B cell (primary cell): ENCODE results near the gene MYBPC3. TPM values are rescaled to one million over a fixed set of nuclear protein-coding genes. Genes with fewer than 3 reads are reported as not detected.
A peak's percentile ranks its signal among the peaks of the same experiment; 100 is the strongest.

Experiments
- ATAC-seq: fragments of 200-7000 bp; cut with Tn5 transposase; one replicate; pipeline ENCODE4 v1.10.0; 2021; ENCODE audit warnings: low read depth, mild to moderate bottlenecking, moderate number of reproducible peaks, moderate library complexity
- CTCF ChIA-PET: fragments of 350-600 bp; sonication (Branson Sonifier 250); formaldehyde crosslinking; loops from one replicate; lab custom pipeline; 2021; ENCODE audit warnings: antibody characterized with exemption, inconsistent platforms; lab: Charles Lee
- POLR2A ChIA-PET: fragments of 350-600 bp; sonication (Branson Sonifier 250); formaldehyde crosslinking; loops from one replicate; lab custom pipeline; 2021; ENCODE audit warnings: antibody characterized with exemption; lab: Charles Lee
- DNase-seq: peaks from one replicate; pipeline ENCODE4 v3.0.0; 2013
- H2AFZ ChIP-seq: 2 replicates; pipeline ENCODE4 v1.6.1; 2012; ENCODE audit warnings: mild to moderate bottlenecking, low read depth, low read length; ENCODE audit not compliant: insufficient read depth, poor library complexity, severe bottlenecking
- H3K27ac ChIP-seq, 2 donors: 1 replicate in 1 of 2; 2 replicates in 1 of 2; pipeline ENCODE4 v1.5.1; 2012 to 2013; ENCODE audit warnings: low read length in 2 of 2, mild to moderate bottlenecking in 2 of 2, moderate library complexity in 1 of 2
- H3K27me3 ChIP-seq, 4 experiments: fragments of 200-600 bp in 1 of 4; sonication (generic) in 1 of 4; replicated peaks in 1 of 4; 1 replicate in 2 of 4; 2 replicates in 2 of 4; pipeline versions ENCODE4 v1.6.1 to v1.7.0; 2013 to 2016; ENCODE audit warnings: low read length in 3 of 4, mild to moderate bottlenecking in 2 of 4, mixed read lengths in 1 of 4, moderate library complexity in 1 of 4; ENCODE audit not compliant: insufficient read depth in 4 of 4, control insufficient read depth in 3 of 4; ENCODE audit errors: control extremely low read depth in 1 of 4
- H3K36me3 ChIP-seq, 2 experiments: replicated peaks in 1 of 2; 1 replicate in 1 of 2; 2 replicates in 1 of 2; pipeline versions ENCODE4 v1.6.1 to v1.7.1; 2013; ENCODE audit warnings: low read length in 1 of 2; ENCODE audit not compliant: insufficient read depth in 2 of 2, control insufficient read depth in 1 of 2; ENCODE audit errors: control extremely low read depth in 1 of 2, extremely low read depth in 1 of 2
- H3K4me1 ChIP-seq, 2 donors: fragments of 200-600 bp in 1 of 2; sonication (generic) in 1 of 2; 1 replicate in 1 of 2; 2 replicates in 1 of 2; pipeline versions ENCODE4 v1.5.1 to v1.6.1; 2013 to 2017; ENCODE audit warnings: low read length in 2 of 2; ENCODE audit not compliant: control insufficient read depth in 2 of 2, insufficient read depth in 2 of 2
- H3K4me2 ChIP-seq: replicated peaks from 2 replicates; pipeline ENCODE3; 2012; ENCODE audit warnings: mild to moderate bottlenecking, low read depth, low read length; ENCODE audit not compliant: poor library complexity, severe bottlenecking
- H3K4me3 ChIP-seq, 5 experiments: fragments of 200-600 bp in 1 of 5; sonication (generic) in 1 of 5; 1 replicate in 3 of 5; 2 replicates in 2 of 5; pipeline versions ENCODE4 v1.5.1 to v1.7.0; 2011 to 2016; ENCODE audit warnings: low read length in 4 of 5, mild to moderate bottlenecking in 4 of 5, low read depth in 2 of 5, control low read depth in 1 of 5, moderate library complexity in 1 of 5; ENCODE audit not compliant: insufficient read depth in 1 of 5; ENCODE audit errors: control extremely low read depth in 1 of 5, extremely low read depth in 1 of 5
- H3K79me2 ChIP-seq: fragments of 200-600 bp; sonication (generic); one replicate; pipeline ENCODE4 v1.6.0; 2016; ENCODE audit warnings: low read length; ENCODE audit not compliant: control insufficient read depth, insufficient read depth
- H3K9ac ChIP-seq: fragments of 200-600 bp; sonication (generic); 2 replicates; pipeline ENCODE4 v1.6.1; 2017; ENCODE audit warnings: mild to moderate bottlenecking, low read length, moderate library complexity
- H3K9me3 ChIP-seq, 3 donors: one replicate each; pipeline versions ENCODE4 v1.6.1 to v1.7.1; 2013; ENCODE audit warnings: low read length in 2 of 3; ENCODE audit not compliant: control insufficient read depth in 2 of 3, insufficient read depth in 1 of 3; ENCODE audit errors: control extremely low read depth in 1 of 3
- H4K20me1 ChIP-seq: 2 replicates; pipeline ENCODE4 v1.6.0; 2012; ENCODE audit warnings: mild to moderate bottlenecking, low read length; ENCODE audit not compliant: insufficient read depth, control insufficient read depth, poor library complexity, severe bottlenecking
- H3K27ac Mint-ChIP-seq: one replicate; pipeline ENCODE4 v1.8.0; 2021; ENCODE audit warnings: mixed read lengths
- H3K27me3 Mint-ChIP-seq: one replicate; pipeline ENCODE4 v1.8.0; 2021; ENCODE audit warnings: mixed read lengths
- H3K4me1 Mint-ChIP-seq: one replicate; pipeline ENCODE4 v1.8.0; 2021; ENCODE audit warnings: mixed read lengths
- H3K4me3 Mint-ChIP-seq: one replicate; pipeline ENCODE4 v1.8.0; 2021; ENCODE audit warnings: mixed read lengths
- H3K9me3 Mint-ChIP-seq: one replicate; pipeline ENCODE4 v1.8.0; 2022; ENCODE audit warnings: mixed read lengths; ENCODE audit not compliant: insufficient read depth
- EZH2 ChIP-seq: IDR thresholded peaks from 2 replicates; pipeline ENCODE4 v1.6.1; 2012; ENCODE audit warnings: borderline replicate concordance, low read depth, mild to moderate bottlenecking, moderate library complexity, low read length; ENCODE audit not compliant: insufficient read depth, poor library complexity, severe bottlenecking
- WGBS: methylation state at CpG from one replicate; pipeline ENCODE4 v1.1.5; 2013; ENCODE audit warnings: missing lambda C conversion rate; ENCODE audit not compliant: insufficient coverage; 5-methylcytosine and 5-hydroxymethylcytosine counted together
- intact Hi-C: fragments of 100-400 bp; cut with micrococcal nuclease; formaldehyde crosslinking; loops from one replicate; pipeline ENCODE4 v1.10.0; 2022
- polyA plus RNA-seq: library from polyadenylated mRNA; depleted of rRNA; stranded (reverse); fragments of >200 nt; gene quantifications from 2 replicates; pipeline ENCODE4 v1.2.3, GENCODE V29; 2012
- total RNA-seq, 2 donors: library from RNA; stranded (reverse); fragments of 120-200 nt in 1 of 2; gene quantifications; 1 replicate in 1 of 2; 2 replicates in 1 of 2; pipeline versions ENCODE4 v1.2.3 to v1.2.4, GENCODE V29; 2013 to 2022
- TF ChIP-seq, protein P1 (sequence below): fragments of 200-600 bp; IDR thresholded peaks from one replicate; pipeline ENCODE4 v1.8.0; 2022; ENCODE audit warnings: antibody characterized with exemption, mild to moderate bottlenecking

MYBPC3 gene
- total and polyA plus RNA-seq, 2 donors (not counting 1 experiment from before 2014, with no cell fraction given) = 0.67 to 1.4 TPM

- DNase-seq (no peak), ATAC-seq (no peak)
- Mint-ChIP-seq H3K9me3 (no peaks in the 10 kb centered on the region), H3K4me1 (peaks cover 31% of the 10 kb centered on the region), H3K4me3 (no peak overlapping the region), H3K27ac (no peak overlapping the region), H3K27me3 (no peaks in the 10 kb centered on the region)
- Histone ChIP-seq H3K4me2 (peak overlapping the region; percentile 100), H2AFZ (no peak overlapping the region), H3K27me3 (no peaks in the 10 kb centered on the region), H4K20me1 (peaks cover 27% of the 10 kb centered on the region), H3K4me3 (no peak overlapping the region), H3K36me3 (peaks cover 0 to 19% of the 10 kb centered on the region in 2 experiments), H3K4me1 (peaks cover 37 to 42% of the 10 kb centered on the region in 2 donors), H3K9me3 (no peaks in the 10 kb centered on the region), H3K27ac (peak overlapping the region; percentile 96 to 97), H3K9ac (peak overlapping the region; percentile 99), H3K79me2 (peaks cover 90% of the 10 kb centered on the region)
- TF ChIP-seq, protein P1, sequence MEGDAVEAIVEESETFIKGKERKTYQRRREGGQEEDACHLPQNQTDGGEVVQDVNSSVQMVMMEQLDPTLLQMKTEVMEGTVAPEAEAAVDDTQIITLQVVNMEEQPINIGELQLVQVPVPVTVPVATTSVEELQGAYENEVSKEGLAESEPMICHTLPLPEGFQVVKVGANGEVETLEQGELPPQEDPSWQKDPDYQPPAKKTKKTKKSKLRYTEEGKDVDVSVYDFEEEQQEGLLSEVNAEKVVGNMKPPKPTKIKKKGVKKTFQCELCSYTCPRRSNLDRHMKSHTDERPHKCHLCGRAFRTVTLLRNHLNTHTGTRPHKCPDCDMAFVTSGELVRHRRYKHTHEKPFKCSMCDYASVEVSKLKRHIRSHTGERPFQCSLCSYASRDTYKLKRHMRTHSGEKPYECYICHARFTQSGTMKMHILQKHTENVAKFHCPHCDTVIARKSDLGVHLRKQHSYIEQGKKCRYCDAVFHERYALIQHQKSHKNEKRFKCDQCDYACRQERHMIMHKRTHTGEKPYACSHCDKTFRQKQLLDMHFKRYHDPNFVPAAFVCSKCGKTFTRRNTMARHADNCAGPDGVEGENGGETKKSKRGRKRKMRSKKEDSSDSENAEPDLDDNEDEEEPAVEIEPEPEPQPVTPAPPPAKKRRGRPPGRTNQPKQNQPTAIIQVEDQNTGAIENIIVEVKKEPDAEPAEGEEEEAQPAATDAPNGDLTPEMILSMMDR = no peak
- TF ChIP-seq EZH2 = no peak
- ChIA-PET POLR2A (interaction anchor here (1.0 to 4.1 kb wide), 5 partner anchors 10 to 31 kb away, joined by 3 to 50 read pairs (median 15); no protein-coding TSS in a partner anchor), CTCF (interaction anchor here (0.9 to 1.9 kb wide), 6 partner anchors 8 to 131 kb away, joined by 3 to 15 read pairs (median 8); partner anchors contain the start of genes ACP2 and SLC39A13)
- 98% methylated on average over 2 of the region's 2 CpGs for WGBS
- intact Hi-C loops = loop anchor here (2.0 to 10.0 kb wide), 3 partner anchors 55 to 203 kb away; partner anchors contain the start of gene ARFGAP2
Observed at GRCh38 chr11:47379317-47379716, 26.8 kb upstream of the MYBPC3 start.

- intact Hi-C loops = loop anchor here (1.0 to 10.0 kb wide), 7 partner anchors 15 to 202 kb away; partner anchors contain the start of genes ARFGAP2, PSMC3 and SLC39A13
- H3K4me2 ChIP-seq = peak overlapping the region; percentile 100
- Mint-ChIP-seq H3K4me1 (peaks cover 36% of the 10 kb centered on the region), H3K4me3 (peak overlapping the region; percentile 92), H3K9me3 (no peaks in the 10 kb centered on the region), H3K27me3 (no peaks in the 10 kb centered on the region), H3K27ac (no peak overlapping the region)
- no peaks in the 10 kb centered on the region for H3K27me3 ChIP-seq
- peak overlapping the region; percentile 96 to 97 for H3K27ac ChIP-seq
- H3K36me3 ChIP-seq = peaks cover 0 to 19% of the 10 kb centered on the region in 2 experiments
- CTCF ChIA-PET = interaction anchor here (0.9 to 2.6 kb wide), 9 partner anchors 8 to 130 kb away, joined by 3 to 18 read pairs (median 10); partner anchors contain the start of genes ACP2 and SLC39A13
- H3K4me1 ChIP-seq = peaks cover 42 to 47% of the 10 kb centered on the region in 2 donors
- peak overlapping the region; percentile 99 for H3K9ac ChIP-seq
- ATAC-seq (peak; percentile 5), DNase-seq (no peak)
- peaks cover 96% of the 10 kb centered on the region for H3K79me2 ChIP-seq
- H3K4me3 ChIP-seq = peak overlapping the region in 4 of 5 experiments; percentile 78 to 99 (median 94)
- peak overlapping the region; percentile 73 for H2AFZ ChIP-seq
- no peaks in the 10 kb centered on the region for H3K9me3 ChIP-seq
- POLR2A ChIA-PET = interaction anchor here (0.5 to 4.1 kb wide), 10 partner anchors 11 to 130 kb away, joined by 3 to 50 read pairs (median 8); partner anchors contain the start of gene ACP2
- TF ChIP-seq, protein P1 = no peak
- no peak for TF ChIP-seq EZH2
- peaks cover 32% of the 10 kb centered on the region for H4K20me1 ChIP-seq
Observed at GRCh38 chr11:47378836-47379170, 26.3 kb upstream of the MYBPC3 start.
